Peyer's patch (tissue), 4 donors: ENCODE data around the gene APOA4. TPM values are rescaled to one million over a fixed set of nuclear protein-coding genes. Genes with fewer than 3 reads are reported as not detected.
A peak's percentile ranks its signal among the peaks of the same experiment; 100 is the strongest.

Source experiments
- DNase-seq, 3 donors: peaks; one replicate each; pipeline ENCODE4 v3.0.0-alpha.2; 2017 to 2019
- H3K27ac ChIP-seq, 4 donors: fragments of 200-600 bp; sonication (generic); one replicate each; pipeline ENCODE4 v1.5.1; 2016 to 2019
- H3K27me3 ChIP-seq, 2 donors: fragments of 200-600 bp; sonication (generic); one replicate each; pipeline ENCODE4 v1.5.1; 2019
- H3K36me3 ChIP-seq, 3 donors: fragments of 200-600 bp; sonication (generic); one replicate each; pipeline ENCODE4 v1.5.1; 2016 to 2019
- H3K4me1 ChIP-seq, 4 donors: fragments of 200-600 bp; sonication (generic); one replicate each; pipeline ENCODE4 v1.5.1; 2016 to 2019
- H3K4me3 ChIP-seq, 4 donors: fragments of 200-600 bp; sonication (generic); 1 replicate in 3 of 4; 2 replicates in 1 of 4; pipeline ENCODE4 v1.5.1; 2016 to 2019; ENCODE audit warnings: mild to moderate bottlenecking in 1 of 4
- H3K9me3 ChIP-seq, 4 donors: fragments of 200-600 bp; sonication (generic); one replicate each; pipeline ENCODE4 v1.5.1; 2016 to 2019; ENCODE audit warnings: mild to moderate bottlenecking in 1 of 4
- CTCF ChIP-seq, 6 experiments: fragments of 450-650 bp in 4 of 6; fragments of 200-600 bp in 2 of 6; sonication (generic) in 1 of 6; IDR thresholded peaks; one replicate each; pipeline ENCODE4 v1.5.1; 2017 to 2019; ENCODE audit warnings: antibody characterized with exemption in 6 of 6, mild to moderate bottlenecking in 3 of 6, moderate library complexity in 1 of 6
- POLR2A ChIP-seq, 2 donors: fragments of 450-650 bp; IDR thresholded peaks; one replicate each; pipeline ENCODE4 v1.5.1; 2017; ENCODE audit warnings: antibody characterized with exemption in 2 of 2, mild to moderate bottlenecking in 2 of 2, moderate library complexity in 2 of 2
- total RNA-seq, 4 donors: library from RNA; depleted of rRNA; stranded (reverse); fragments of >200 nt; gene quantifications; one replicate each; pipeline ENCODE4 v1.1.0, GENCODE V29; 2016

APOA4 gene
- total RNA-seq, 4 donors from 2014 or later, result 107 to 10,211 (median 6,146) TPM

GRCh38 chr11:116771935-116772334 lies 51.2 kb downstream of the APOA4 start:
- Histone ChIP-seq H3K4me3 (peak overlapping the region; percentile 61 to 91 (median 78)), H3K36me3 (peaks cover 0 to 25% (median 0%) of the 10 kb centered on the region in 3 donors), H3K4me1 (peaks cover 0 to 15% (median 5%) of the 10 kb centered on the region in 4 donors), H3K27ac (peak overlapping the region in 3 of 4 donors; percentile 83 to 91 (median 90)), H3K9me3 (no peaks in the 10 kb centered on the region), H3K27me3 (no peaks in the 10 kb centered on the region)
- TF ChIP-seq POLR2A (IDR thresholded peaks at IDR 0.05) (no peak), CTCF (IDR thresholded peaks at IDR 0.05) (no peak)
- DNase-seq, result no peak

Other genes with a start within 250 kb of the APOA4 start
- gene BUD13, start 50.3 kb downstream of the APOA4 start, total RNA-seq, result 10 to 100 TPM; 16.3 to 42.9 (median 20.1) TPM
- 10 to 100 TPM; 17.0 to 52.6 (median 32.5) TPM for gene ZPR1, start 35.3 kb downstream of the APOA4 start, total RNA-seq
- 1 to 10 TPM in 2 of 4 donors, not detected in 2; 2.8 to 3.2 TPM for gene APOA5, start 31.4 kb downstream of the APOA4 start, total RNA-seq
- over 10,000 TPM in 1 of 4 donors, 1,000 to 10,000 TPM in 2, 100 to 1,000 TPM in 1; 276 to 11,857 (median 5,024) TPM for gene APOC3, start 6.6 kb upstream of the APOA4 start, total RNA-seq
- 1,000 to 10,000 TPM in 3 of 4 donors, 10 to 100 TPM in 1; 42.9 to 6,445 (median 3,046) TPM for gene APOA1, start 14.3 kb upstream of the APOA4 start, total RNA-seq